HG03457 (cell line): ENCODE results near the gene SWAP70.

ENCODE experiments used
- ATAC-seq: cut with Tn5 transposase; IDR thresholded peaks from one replicate; pipeline ENCODE4 v1.9.1; 2021; ENCODE audit warnings: moderate number of reproducible peaks; ENCODE audit not compliant: unreplicated experiment

SWAP70 gene

GRCh38 chr11:9651481-9651880 lies 12.4 kb upstream of the SWAP70 start:
- ATAC-seq: no peak

GRCh38 chr11:9651899-9652748 lies 11.8 kb upstream of the SWAP70 start:
- ATAC-seq: no peak

GRCh38 chr11:9653871-9654270 lies 10.0 kb upstream of the SWAP70 start:
- no peak for ATAC-seq

GRCh38 chr11:9656864-9657263 lies 7.0 kb upstream of the SWAP70 start:
- no peak for ATAC-seq

GRCh38 chr11:9657531-9657930 lies 6.3 kb upstream of the SWAP70 start:
- ATAC-seq: no peak

GRCh38 chr11:9660886-9661285 lies 3.0 kb upstream of the SWAP70 start:
- ATAC-seq: no peak

GRCh38 chr11:9662273-9662672 lies 1.6 kb upstream of the SWAP70 start:
- no peak for ATAC-seq

GRCh38 chr11:9664276-9665171 lies 647 bp downstream of the SWAP70 start:
- peak; percentile 25 for ATAC-seq

- ATAC-seq: no peak
Measured at GRCh38 chr11:9665749-9666148, 1.9 kb downstream of the SWAP70 start.

GRCh38 chr11:9669954-9670353 lies 6.1 kb downstream of the SWAP70 start:
- no peak for ATAC-seq

GRCh38 chr11:9672288-9672916 lies 8.5 kb downstream of the SWAP70 start:
- ATAC-seq: no peak

GRCh38 chr11:9672918-9673317 lies 9.0 kb downstream of the SWAP70 start:
- ATAC-seq: no peak

GRCh38 chr11:9675691-9676090 lies 11.8 kb downstream of the SWAP70 start:
- no peak for ATAC-seq

- no peak for ATAC-seq
Measured at GRCh38 chr11:9677951-9678350, 14.1 kb downstream of the SWAP70 start.

GRCh38 chr11:9678576-9678975 lies 14.7 kb downstream of the SWAP70 start:
- no peak for ATAC-seq

GRCh38 chr11:9680028-9680427 lies 16.2 kb downstream of the SWAP70 start:
- no peak for ATAC-seq

- ATAC-seq: no peak
Measured at GRCh38 chr11:9681583-9682372, 17.9 kb downstream of the SWAP70 start.

- ATAC-seq: no peak
Measured at GRCh38 chr11:9687711-9688477, 24.0 kb downstream of the SWAP70 start.

GRCh38 chr11:9688716-9689511 lies 25.0 kb downstream of the SWAP70 start:
- peak; percentile 48 for ATAC-seq
